Neuronal stem cell (in vitro differentiated cells): ENCODE results near the gene COPG1.

Experiments
- DNase-seq: peaks from one replicate; pipeline ENCODE4 v3.0.0-alpha.2; 2013; ENCODE audit warnings: low spot score
- H2AFZ ChIP-seq: one replicate; pipeline ENCODE4 v1.6.1; 2013; ENCODE audit warnings: mild to moderate bottlenecking, low read length, inconsistent platforms
- H2AK5ac ChIP-seq: 2 replicates; pipeline ENCODE4 v1.6.1; 2013; ENCODE audit warnings: low read depth, mild to moderate bottlenecking, inconsistent platforms, low read length, moderate library complexity, mixed read lengths
- H2BK120ac ChIP-seq: 2 replicates; pipeline ENCODE4 v1.6.1; 2013; ENCODE audit warnings: low read depth, mild to moderate bottlenecking, inconsistent platforms, low read length, moderate library complexity, mixed read lengths
- H2BK12ac ChIP-seq: one replicate; pipeline ENCODE4 v1.6.1; 2013; ENCODE audit warnings: low read length, inconsistent platforms
- H2BK15ac ChIP-seq: 2 replicates; pipeline ENCODE4 v1.6.1; 2013; ENCODE audit warnings: mild to moderate bottlenecking, low read length, inconsistent platforms, mixed read lengths
- H2BK5ac ChIP-seq: one replicate; pipeline ENCODE4 v1.6.1; 2013; ENCODE audit warnings: inconsistent platforms, mild to moderate bottlenecking, low read length, moderate library complexity
- H3K14ac ChIP-seq: one replicate; pipeline ENCODE4 v1.6.1; 2013; ENCODE audit warnings: low read length, inconsistent platforms
- H3K18ac ChIP-seq: 2 replicates; pipeline ENCODE4 v1.6.1; 2013; ENCODE audit warnings: low read length, inconsistent platforms
- H3K23ac ChIP-seq: 2 replicates; pipeline ENCODE4 v1.6.1; 2013; ENCODE audit warnings: low read depth, mild to moderate bottlenecking, mixed read lengths, low read length, inconsistent platforms; ENCODE audit not compliant: poor library complexity
- H3K27ac ChIP-seq: replicated peaks from 3 replicates; pipeline ENCODE4 v1.5.1; 2013; ENCODE audit warnings: low read length, inconsistent platforms
- H3K27me3 ChIP-seq, 3 experiments: 2 replicates each; pipeline ENCODE4 v1.6.1; 2013; ENCODE audit warnings: low read length in 3 of 3, mild to moderate bottlenecking in 2 of 3, inconsistent platforms in 1 of 3, low read depth in 1 of 3, mixed read lengths in 1 of 3, moderate library complexity in 1 of 3; ENCODE audit not compliant: control insufficient read depth in 3 of 3, insufficient read depth in 3 of 3
- H3K36me3 ChIP-seq, 2 donors: replicated peaks in 1 of 2; 2 replicates each; pipeline ENCODE4 v1.6.1; 2013; ENCODE audit warnings: low read length in 2 of 2; ENCODE audit not compliant: control insufficient read depth in 2 of 2, insufficient read depth in 2 of 2
- H3K4ac ChIP-seq: 2 replicates; pipeline ENCODE4 v1.6.1; 2013; ENCODE audit warnings: inconsistent platforms, mild to moderate bottlenecking, low read length, moderate library complexity
- H3K4me1 ChIP-seq, 2 donors: 1 replicate in 1 of 2; 2 replicates in 1 of 2; pipeline ENCODE4 v1.6.1; 2013; ENCODE audit warnings: low read length in 2 of 2, low read depth in 1 of 2; ENCODE audit not compliant: control insufficient read depth in 2 of 2, insufficient read depth in 1 of 2
- H3K4me2 ChIP-seq: one replicate; pipeline ENCODE4 v1.6.1; 2013; ENCODE audit warnings: mild to moderate bottlenecking, low read length, inconsistent platforms; ENCODE audit not compliant: insufficient read depth, poor library complexity, severe bottlenecking
- H3K4me3 ChIP-seq, 2 donors: 2 replicates each; pipeline ENCODE4 v1.5.1; 2013; ENCODE audit warnings: low read length in 2 of 2, mild to moderate bottlenecking in 2 of 2, inconsistent platforms in 1 of 2, moderate library complexity in 1 of 2
- H3K79me1 ChIP-seq: one replicate; pipeline ENCODE4 v1.6.1; 2013; ENCODE audit warnings: low read depth, mild to moderate bottlenecking, inconsistent platforms, low read length, moderate library complexity
- H3K9ac ChIP-seq: one replicate; pipeline ENCODE4 v1.6.1; 2013; ENCODE audit warnings: mild to moderate bottlenecking, low read depth, low read length, inconsistent platforms; ENCODE audit not compliant: poor library complexity
- H3K9me3 ChIP-seq, 2 donors: replicated peaks in 1 of 2; 2 replicates each; pipeline versions ENCODE3 to v1.6.1; 2013; ENCODE audit warnings: low read length in 2 of 2, mild to moderate bottlenecking in 2 of 2, inconsistent platforms in 1 of 2, low read depth in 1 of 2, mixed read lengths in 1 of 2, moderate library complexity in 1 of 2; ENCODE audit not compliant: control insufficient read depth in 2 of 2, insufficient read depth in 1 of 2
- H4K8ac ChIP-seq: one replicate; pipeline ENCODE4 v1.6.1; 2013; ENCODE audit warnings: low read depth, mild to moderate bottlenecking, inconsistent platforms, low read length, moderate library complexity
- H4K91ac ChIP-seq: one replicate; pipeline ENCODE4 v1.6.1; 2013; ENCODE audit warnings: low read length, low read depth, mild to moderate bottlenecking, inconsistent platforms; ENCODE audit not compliant: poor library complexity
- WGBS, 2 donors: extraction: QIAGEN DNeasy Blood & Tissue Kit; methylation state at CpG; one replicate each; pipeline ENCODE4 v1.1.7; 2013; ENCODE audit warnings: missing lambda C conversion rate in 2 of 2, mixed read lengths in 1 of 2; ENCODE audit not compliant: insufficient read length in 2 of 2, insufficient replicate concordance in 1 of 2; ENCODE audit errors: extremely low coverage in 2 of 2; 5-methylcytosine and 5-hydroxymethylcytosine counted together

The COPG1 gene

DNA sequence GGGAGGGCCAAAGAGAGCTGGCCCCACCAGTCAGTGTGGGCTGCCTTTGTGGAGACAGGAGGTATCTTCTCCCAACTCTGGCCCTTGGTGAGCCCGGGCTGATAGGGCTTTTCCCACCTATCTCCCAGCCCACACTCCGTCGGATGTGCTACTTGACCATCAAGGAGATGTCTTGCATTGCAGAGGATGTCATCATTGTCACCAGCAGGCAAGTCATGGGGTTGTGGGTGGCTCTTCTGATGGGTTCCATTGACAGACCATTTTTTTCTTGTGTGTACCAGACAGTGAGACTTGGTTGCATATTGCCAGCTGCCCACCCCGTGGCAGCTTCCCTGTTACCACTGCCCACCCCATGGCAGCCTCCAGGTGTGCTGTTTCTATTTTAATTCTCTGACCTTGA lies 3.3 kb downstream of the COPG1 start:
- H3K79me1 ChIP-seq, result peaks cover 10% of the 10 kb centered on the region
- DNase-seq, result no peak
- H2BK12ac ChIP-seq, result no peak overlapping the region
- H2AK5ac ChIP-seq, result no peak overlapping the region
- H3K27ac ChIP-seq, result no peak overlapping the region
- peaks cover 3 to 9% of the 10 kb centered on the region in 2 donors for H3K4me1 ChIP-seq
- no peak overlapping the region for H2AFZ ChIP-seq
- WGBS, 2 donors, result no CpG with 5 or more reads among the region's 4 CpGs
- no peak overlapping the region for H3K14ac ChIP-seq
- no peak overlapping the region for H3K4me3 ChIP-seq
- no peaks in the 10 kb centered on the region for H3K27me3 ChIP-seq
- H2BK5ac ChIP-seq, result no peak overlapping the region
- H4K91ac ChIP-seq, result no peak overlapping the region
- H3K4ac ChIP-seq, result no peak overlapping the region
- no peak overlapping the region for H3K9ac ChIP-seq
- H2BK120ac ChIP-seq, result no peak overlapping the region
- H3K9me3 ChIP-seq, result no peaks in the 10 kb centered on the region
- no peak overlapping the region for H2BK15ac ChIP-seq
- H3K36me3 ChIP-seq, result peaks cover 42 to 60% of the 10 kb centered on the region in 2 donors
- H4K8ac ChIP-seq, result no peak overlapping the region
- no peak overlapping the region for H3K23ac ChIP-seq
- H3K18ac ChIP-seq, result no peak overlapping the region
- H3K4me2 ChIP-seq, result no peak overlapping the region

DNA sequence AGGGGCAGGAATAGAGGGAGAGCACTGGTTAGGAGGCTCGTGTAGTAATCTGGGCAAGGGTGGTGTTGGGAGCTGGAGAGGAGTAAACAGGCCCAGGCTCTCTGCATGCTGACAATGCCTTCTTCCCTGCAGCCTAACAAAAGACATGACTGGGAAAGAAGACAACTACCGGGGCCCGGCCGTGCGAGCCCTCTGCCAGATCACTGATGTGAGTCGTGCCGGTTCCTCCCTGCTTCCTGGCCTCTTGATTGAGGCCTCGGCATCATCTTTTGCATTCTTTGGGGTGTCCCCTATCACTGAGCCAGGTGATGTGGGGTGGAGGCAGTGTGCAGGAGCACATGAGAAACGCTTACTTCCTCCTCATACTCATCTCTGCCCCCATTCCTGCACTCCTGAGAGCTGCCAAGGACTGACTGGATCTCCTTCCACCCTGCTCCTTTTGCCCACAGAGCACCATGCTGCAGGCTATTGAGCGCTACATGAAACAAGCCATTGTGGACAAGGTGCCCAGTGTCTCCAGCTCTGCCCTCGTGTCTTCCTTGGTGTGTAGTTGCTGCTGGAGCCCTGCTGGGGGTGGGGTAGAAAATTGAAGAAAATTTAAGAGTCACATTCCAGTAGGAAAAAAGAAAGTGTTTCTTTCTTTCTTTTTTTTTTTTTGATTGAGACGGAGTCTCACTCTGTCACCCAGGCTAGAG lies 5.3 kb downstream of the COPG1 start:
- Histone ChIP-seq H2BK12ac (no peak overlapping the region), H3K4me3 (no peak overlapping the region), H3K4ac (no peak overlapping the region), H3K27ac (no peak overlapping the region), H4K91ac (no peak overlapping the region), H2AK5ac (no peak overlapping the region), H2BK5ac (no peak overlapping the region), H2BK15ac (no peak overlapping the region), H3K23ac (peak overlapping the region; percentile 48), H3K4me2 (no peak overlapping the region), H4K8ac (no peak overlapping the region), H3K9ac (no peak overlapping the region), H3K36me3 (peaks cover 51 to 76% of the 10 kb centered on the region in 2 donors), H3K79me1 (peaks cover 6% of the 10 kb centered on the region), H2AFZ (no peak overlapping the region), H3K18ac (no peak overlapping the region), H3K9me3 (no peaks in the 10 kb centered on the region), H3K27me3 (no peaks in the 10 kb centered on the region), H3K4me1 (peaks cover 3 to 7% of the 10 kb centered on the region in 2 donors), H2BK120ac (no peak overlapping the region), H3K14ac (no peak overlapping the region)
- DNase-seq, result no peak
- no CpG with 5 or more reads among the region's 12 CpGs for WGBS, 2 donors

DNA sequence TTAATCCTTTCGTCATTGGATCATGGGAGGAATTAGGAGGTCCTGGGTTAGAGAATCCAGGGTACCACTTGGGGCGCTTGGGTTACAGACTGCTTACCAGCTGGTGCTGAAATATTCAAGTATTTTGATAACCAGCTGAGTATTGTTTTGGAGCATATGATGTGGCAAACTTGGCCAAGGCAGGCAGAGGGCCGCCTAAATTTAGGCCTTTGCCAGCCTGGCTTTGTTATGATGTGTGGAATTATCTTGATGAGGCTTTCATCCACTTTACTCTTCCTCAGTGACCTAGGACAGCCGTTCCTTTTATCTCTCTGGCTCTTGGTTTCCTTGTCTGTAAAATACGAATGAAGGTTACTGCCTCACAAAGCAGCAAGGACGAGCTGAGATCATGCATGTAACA lies 6.9 kb downstream of the COPG1 start:
- Histone ChIP-seq H4K91ac (no peak overlapping the region), H4K8ac (no peak overlapping the region), H3K27ac (no peak overlapping the region), H3K4ac (no peak overlapping the region), H3K9me3 (no peaks in the 10 kb centered on the region), H3K36me3 (peaks cover 65 to 90% of the 10 kb centered on the region in 2 donors), H3K18ac (no peak overlapping the region), H2AFZ (no peak overlapping the region), H3K4me1 (no peaks in the 10 kb centered on the region), H3K4me2 (no peak overlapping the region), H3K4me3 (no peak overlapping the region), H2BK12ac (no peak overlapping the region), H3K23ac (no peak overlapping the region), H3K9ac (no peak overlapping the region), H3K14ac (no peak overlapping the region), H2AK5ac (no peak overlapping the region), H2BK15ac (no peak overlapping the region), H2BK5ac (no peak overlapping the region), H3K79me1 (peaks cover 4% of the 10 kb centered on the region), H3K27me3 (no peaks in the 10 kb centered on the region), H2BK120ac (no peak overlapping the region)
- no CpG with 5 or more reads among the region's 6 CpGs for WGBS, 2 donors
- no peak for DNase-seq

DNA sequence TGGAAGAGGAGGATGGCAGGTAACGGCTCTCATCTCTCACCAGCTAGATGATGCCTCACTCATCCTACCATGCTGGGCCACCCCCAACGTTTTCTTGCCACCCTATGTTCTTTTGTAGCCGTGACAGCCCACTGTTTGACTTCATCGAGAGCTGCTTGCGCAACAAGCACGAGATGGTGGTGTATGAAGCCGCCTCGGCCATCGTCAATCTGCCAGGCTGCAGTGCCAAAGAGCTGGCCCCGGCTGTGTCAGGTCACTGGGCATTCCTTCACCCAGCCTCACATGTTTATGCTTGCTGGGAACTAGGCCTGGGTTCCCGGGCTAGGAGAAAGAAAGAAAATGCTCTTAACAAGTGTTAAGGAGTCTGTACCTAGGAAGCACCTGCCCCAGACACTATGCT lies 8.2 kb downstream of the COPG1 start:
- Histone ChIP-seq H2AK5ac (no peak overlapping the region), H3K4me1 (no peaks in the 10 kb centered on the region), H2BK120ac (no peak overlapping the region), H3K4me3 (no peak overlapping the region), H3K9ac (peak overlapping the region; percentile 52), H2BK5ac (no peak overlapping the region), H3K27me3 (no peaks in the 10 kb centered on the region), H2AFZ (no peak overlapping the region), H3K9me3 (no peaks in the 10 kb centered on the region), H4K8ac (no peak overlapping the region), H3K23ac (no peak overlapping the region), H2BK15ac (no peak overlapping the region), H3K4ac (no peak overlapping the region), H3K79me1 (peaks cover 1% of the 10 kb centered on the region), H3K14ac (no peak overlapping the region), H3K4me2 (no peak overlapping the region), H3K36me3 (peaks cover 65 to 92% of the 10 kb centered on the region in 2 donors), H4K91ac (no peak overlapping the region), H3K18ac (no peak overlapping the region), H3K27ac (no peak overlapping the region), H2BK12ac (no peak overlapping the region)
- WGBS, 2 donors, result no CpG with 5 or more reads among the region's 11 CpGs
- no peak for DNase-seq
